Activated CD4-positive, alpha-beta T cell treated with anti-CD3 and anti-CD28 coated beads for 36 hours (primary cell): ENCODE measurements around the gene RPL13. TPM values are rescaled to one million over a fixed set of nuclear protein-coding genes. Genes with fewer than 3 reads are reported as not detected.

Experiments used
- ATAC-seq: fragments of 200-7000 bp; cut with Tn5 transposase; one replicate; pipeline ENCODE4 v1.10.0; 2021; ENCODE audit warnings: mild to moderate bottlenecking, moderate library complexity
- CTCF ChIA-PET: fragments of 350-600 bp; sonication (Branson Sonifier 250); formaldehyde crosslinking; loops from one replicate; lab custom pipeline; 2021; ENCODE audit warnings: antibody characterized with exemption; lab: Charles Lee
- POLR2A ChIA-PET: fragments of 350-600 bp; sonication (Branson Sonifier 250); formaldehyde crosslinking; loops from one replicate; lab custom pipeline; 2021; ENCODE audit warnings: antibody characterized with exemption, inconsistent platforms; lab: Charles Lee
- DNase-seq: peaks from one replicate; pipeline ENCODE4 v3.0.0-alpha.2; 2020
- H3K27ac Mint-ChIP-seq: one replicate; pipeline ENCODE4 v1.8.0; 2021; ENCODE audit warnings: mixed read lengths
- H3K27me3 Mint-ChIP-seq: one replicate; pipeline ENCODE4 v1.8.0; 2021; ENCODE audit warnings: mixed read lengths
- H3K36me3 Mint-ChIP-seq: one replicate; pipeline ENCODE4 v1.8.0; 2021; ENCODE audit warnings: low read depth, mixed read lengths
- H3K4me1 Mint-ChIP-seq: one replicate; pipeline ENCODE4 v1.8.0; 2021; ENCODE audit warnings: mixed read lengths
- H3K4me3 Mint-ChIP-seq: one replicate; pipeline ENCODE4 v1.8.0; 2021; ENCODE audit warnings: mild to moderate bottlenecking, moderate library complexity, mixed read lengths
- H3K9me3 Mint-ChIP-seq: one replicate; pipeline ENCODE4 v1.8.0; 2021; ENCODE audit warnings: low read depth, mixed read lengths
- intact Hi-C, 2 experiments: fragments of 100-400 bp; cut with DNase I in 1 of 2; cut with micrococcal nuclease in 1 of 2; formaldehyde crosslinking; loops; one replicate each; pipeline versions ENCODE4 v1.14.2 to v1.15.1; 2022 to 2024; cut with DNase I, micrococcal nuclease
- total RNA-seq, 2 experiments: library from RNA; stranded (reverse); gene quantifications; one replicate each; pipeline ENCODE4 v1.2.3, GENCODE V29; 2021

The RPL13 gene
- total RNA-seq, 2 experiments from 2014 or later: 2,518 to 3,038 TPM

DNA sequence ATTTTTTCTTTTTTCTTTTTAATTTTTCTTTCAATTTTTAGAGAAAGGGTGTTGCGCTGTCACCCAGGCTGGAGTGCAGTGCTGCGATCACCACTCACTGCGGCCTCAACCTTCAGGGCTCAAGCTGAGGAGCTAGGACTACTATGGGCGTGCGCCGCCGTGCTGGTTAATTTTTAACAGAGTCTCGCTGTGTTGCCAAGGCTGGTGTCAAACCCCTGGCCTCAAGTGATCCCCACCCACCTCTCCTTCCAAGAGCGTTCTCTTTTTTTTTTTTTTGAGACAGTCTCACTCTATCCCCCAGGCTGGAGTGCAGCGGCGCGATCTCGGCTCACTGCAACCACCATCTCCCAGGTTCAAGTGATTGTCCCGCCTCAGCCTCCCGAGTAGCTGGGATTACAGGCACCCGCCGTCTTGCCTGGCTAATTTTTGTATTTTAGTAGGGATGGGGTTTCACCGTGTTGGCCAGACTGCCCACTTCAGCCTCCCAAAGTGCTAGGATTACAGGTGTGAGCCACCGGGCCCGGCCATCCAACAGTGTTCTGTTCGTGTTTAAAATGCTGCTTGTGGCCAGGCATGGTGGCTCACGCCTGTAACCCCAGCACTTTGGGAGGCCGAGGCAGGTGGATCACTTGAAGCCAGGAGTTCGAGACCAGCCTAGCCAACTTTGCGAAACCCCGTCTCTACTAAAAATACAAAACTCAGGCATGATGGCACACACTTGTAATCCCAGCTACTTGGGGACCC lies 14.5 kb upstream of the RPL13 start:
- ChIA-PET CTCF (no interaction called here), POLR2A (no interaction called here)
- Mint-ChIP-seq H3K36me3 (peaks cover 13% of the 10 kb centered on the region), H3K4me3 (no peak overlapping the region), H3K27me3 (no peaks in the 10 kb centered on the region), H3K9me3 (no peaks in the 10 kb centered on the region), H3K27ac (no peak overlapping the region), H3K4me1 (peaks cover 19% of the 10 kb centered on the region)
- intact Hi-C loops: no loop called here
- ATAC-seq (no peak), DNase-seq (no peak)

DNA sequence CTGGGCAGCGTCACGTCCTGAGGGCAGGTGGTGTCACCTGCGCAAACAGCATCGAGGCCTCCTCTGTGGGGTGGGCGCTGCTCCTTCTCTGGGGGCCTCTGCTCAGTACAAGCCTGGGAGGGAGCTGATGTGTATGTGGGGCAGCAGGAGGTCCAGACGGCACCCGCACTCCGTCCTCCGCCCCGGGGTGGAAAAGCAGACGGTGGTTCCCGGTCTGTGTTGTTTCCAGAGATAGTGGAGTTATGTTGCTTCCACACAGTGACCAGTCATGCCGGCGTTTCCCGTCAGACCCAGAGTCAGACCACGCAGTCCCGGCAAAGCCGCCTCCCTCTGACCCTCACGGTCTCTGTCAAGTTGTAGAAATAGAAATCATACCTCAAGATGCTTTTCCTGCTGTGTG lies 13.7 kb upstream of the RPL13 start:
- POLR2A ChIA-PET: no interaction called here
- CTCF ChIA-PET: interaction anchor here (0.5 to 1.1 kb wide), 2 partner anchors 31 to 37 kb away, joined by 3 read pairs; no protein-coding TSS in a partner anchor
- Mint-ChIP-seq H3K4me3 (no peak overlapping the region), H3K4me1 (peaks cover 17% of the 10 kb centered on the region), H3K36me3 (peaks cover 12% of the 10 kb centered on the region), H3K9me3 (no peaks in the 10 kb centered on the region), H3K27me3 (no peaks in the 10 kb centered on the region), H3K27ac (no peak overlapping the region)
- ATAC-seq (no peak), DNase-seq (no peak)
- intact Hi-C loops: no loop called here

DNA sequence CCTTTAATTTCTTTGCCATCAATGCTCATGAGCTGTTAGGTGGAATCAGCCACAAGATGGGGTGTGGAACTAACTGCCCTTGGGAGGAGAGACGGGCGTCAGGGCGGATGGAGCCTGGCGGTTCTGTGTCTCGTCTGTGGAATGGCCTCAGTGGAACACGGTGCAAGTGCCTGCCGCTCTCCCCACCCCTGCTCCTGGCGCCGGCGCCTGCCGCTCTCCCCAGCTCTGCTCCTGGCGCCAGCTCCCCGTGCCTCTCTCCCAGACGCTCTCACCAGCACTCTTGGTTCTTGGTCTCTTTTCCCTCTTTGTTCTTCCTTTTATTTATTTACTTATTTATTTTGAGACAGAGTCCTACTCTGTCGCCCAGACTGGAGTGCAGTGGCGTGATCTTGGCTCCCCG lies 13.2 kb upstream of the RPL13 start:
- ChIA-PET POLR2A (no interaction called here), CTCF (interaction anchor here (0.5 to 1.1 kb wide), 2 partner anchors 30 to 38 kb away, joined by 3 read pairs; no protein-coding TSS in a partner anchor)
- no peaks in the 10 kb centered on the region for H3K27me3 Mint-ChIP-seq
- DNase-seq (no peak), ATAC-seq (no peak)
- peaks cover 12% of the 10 kb centered on the region for H3K36me3 Mint-ChIP-seq
- intact Hi-C loops: no loop called here
- H3K27ac Mint-ChIP-seq: no peak overlapping the region
- peaks cover 17% of the 10 kb centered on the region for H3K4me1 Mint-ChIP-seq
- H3K9me3 Mint-ChIP-seq: no peaks in the 10 kb centered on the region
- H3K4me3 Mint-ChIP-seq: no peak overlapping the region

DNA sequence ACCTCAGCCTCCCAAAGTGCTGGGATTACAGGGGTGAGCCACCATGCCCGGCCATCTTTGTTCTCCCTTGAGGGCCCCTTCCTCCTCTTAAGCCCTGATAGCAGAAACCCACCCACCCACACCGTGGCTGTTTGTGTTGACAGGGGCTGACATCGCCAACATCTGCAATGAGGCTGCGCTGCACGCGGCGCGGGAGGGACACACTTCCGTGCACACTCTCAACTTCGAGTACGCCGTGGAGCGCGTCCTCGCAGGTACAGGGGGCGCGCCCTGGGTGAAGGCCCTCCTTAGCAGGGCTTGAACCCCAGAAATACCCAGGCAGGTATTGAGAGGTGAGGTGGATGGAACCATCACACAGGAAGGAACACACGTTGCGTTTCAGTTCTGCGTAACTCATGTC lies 12.6 kb upstream of the RPL13 start:
- Mint-ChIP-seq H3K4me3 (no peak overlapping the region), H3K27me3 (no peaks in the 10 kb centered on the region), H3K4me1 (peaks cover 17% of the 10 kb centered on the region), H3K27ac (peak overlapping the region; percentile 51), H3K36me3 (peaks cover 13% of the 10 kb centered on the region), H3K9me3 (no peaks in the 10 kb centered on the region)
- ATAC-seq: no peak
- no peak for DNase-seq
- intact Hi-C loops: no loop called here
- ChIA-PET CTCF (interaction anchor here (1.0 kb wide), 1 partner anchor 9 kb away, joined by 3 read pairs; no protein-coding TSS in a partner anchor), POLR2A (no interaction called here)

DNA sequence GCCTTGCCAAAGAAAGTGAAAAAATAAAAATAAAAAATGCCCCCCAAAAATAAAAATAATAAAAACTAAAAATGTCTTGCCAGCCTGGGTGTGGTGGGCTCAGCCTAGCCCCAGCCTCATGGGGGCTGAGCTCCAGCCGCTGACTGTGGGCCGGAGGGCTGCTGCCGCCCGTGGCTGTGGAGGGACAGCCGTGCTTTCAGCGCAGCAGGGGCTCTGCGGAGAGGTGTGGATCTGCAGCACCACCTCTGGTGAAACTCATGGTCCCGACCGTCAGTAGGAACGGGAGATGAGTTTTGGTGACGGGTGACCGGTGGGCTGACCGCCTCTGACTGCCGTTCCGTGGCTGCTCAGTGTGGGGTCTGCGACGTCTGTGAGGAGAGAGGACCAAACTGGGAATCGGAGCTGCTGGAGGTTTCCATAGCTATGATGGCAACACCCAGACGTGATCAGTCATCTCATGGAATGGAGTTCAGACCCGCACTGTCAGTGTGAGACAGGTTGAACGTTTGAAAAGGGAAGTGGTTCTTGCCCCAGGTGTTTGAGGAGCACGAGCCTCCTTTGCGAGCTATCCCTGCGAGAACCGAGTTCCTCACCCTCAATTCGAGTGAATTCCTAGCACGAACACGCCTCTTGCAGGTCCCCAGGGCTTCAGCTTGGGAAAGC lies 12.0 kb upstream of the RPL13 start:
- H3K9me3 Mint-ChIP-seq: no peaks in the 10 kb centered on the region
- ATAC-seq: peak; percentile 31
- DNase-seq: no peak
- H3K27me3 Mint-ChIP-seq: no peaks in the 10 kb centered on the region
- H3K4me1 Mint-ChIP-seq: peaks cover 17% of the 10 kb centered on the region
- intact Hi-C loops: no loop called here
- no peak overlapping the region for H3K4me3 Mint-ChIP-seq
- POLR2A ChIA-PET: interaction anchor here (0.6 kb wide), 1 partner anchor 166 kb away, joined by 5 read pairs; no protein-coding TSS in a partner anchor
- CTCF ChIA-PET: interaction anchor here (1.0 to 1.2 kb wide), 2 partner anchors 8 to 11 kb away, joined by 3 to 4 read pairs; no protein-coding TSS in a partner anchor
- peak overlapping the region; percentile 79 for H3K27ac Mint-ChIP-seq
- H3K36me3 Mint-ChIP-seq: peaks cover 13% of the 10 kb centered on the region

DNA sequence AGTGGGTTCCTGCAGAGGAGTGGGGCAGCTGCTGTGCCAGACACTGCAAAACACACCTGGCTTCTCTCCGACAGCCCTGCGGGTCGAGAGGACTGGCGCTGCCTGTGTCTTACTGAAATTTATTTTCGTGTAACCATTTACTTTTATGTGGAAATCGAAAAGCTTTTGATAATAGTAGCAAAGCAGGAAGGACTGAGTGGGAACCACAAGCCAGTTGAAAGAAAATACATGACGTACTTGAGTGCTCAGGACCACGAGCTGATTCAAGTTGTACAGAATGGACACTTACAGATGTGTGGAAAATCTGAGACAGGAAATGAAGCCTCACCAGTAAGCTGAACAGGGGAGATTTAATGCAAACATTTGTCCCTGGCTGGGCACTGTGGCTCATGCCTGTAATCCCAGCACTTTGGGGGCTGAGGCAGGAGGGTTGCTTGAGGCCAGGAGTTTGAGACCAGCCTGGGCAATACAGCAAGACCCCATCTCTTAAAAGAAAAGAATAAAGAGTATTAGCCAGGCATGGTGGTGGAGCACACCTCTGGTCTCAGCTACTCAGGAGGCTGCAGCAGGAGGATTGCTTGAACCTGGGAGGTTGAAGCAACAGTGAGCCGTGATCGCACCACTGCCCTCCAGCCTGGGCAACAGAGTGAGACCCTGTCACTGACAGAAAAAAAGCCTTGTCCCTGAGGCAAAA lies 11.3 kb upstream of the RPL13 start:
- POLR2A ChIA-PET: no interaction called here
- DNase-seq: no peak
- no peak overlapping the region for H3K4me3 Mint-ChIP-seq
- ATAC-seq: peak; percentile 88
- intact Hi-C loops: no loop called here
- no peaks in the 10 kb centered on the region for H3K27me3 Mint-ChIP-seq
- H3K27ac Mint-ChIP-seq: peak overlapping the region; percentile 79
- H3K36me3 Mint-ChIP-seq: peaks cover 13% of the 10 kb centered on the region
- H3K9me3 Mint-ChIP-seq: no peaks in the 10 kb centered on the region
- CTCF ChIA-PET: interaction anchor here (0.7 to 1.2 kb wide), 5 partner anchors 10 to 152 kb away, joined by 3 to 4 read pairs (median 3); no protein-coding TSS in a partner anchor
- H3K4me1 Mint-ChIP-seq: peaks cover 17% of the 10 kb centered on the region

DNA sequence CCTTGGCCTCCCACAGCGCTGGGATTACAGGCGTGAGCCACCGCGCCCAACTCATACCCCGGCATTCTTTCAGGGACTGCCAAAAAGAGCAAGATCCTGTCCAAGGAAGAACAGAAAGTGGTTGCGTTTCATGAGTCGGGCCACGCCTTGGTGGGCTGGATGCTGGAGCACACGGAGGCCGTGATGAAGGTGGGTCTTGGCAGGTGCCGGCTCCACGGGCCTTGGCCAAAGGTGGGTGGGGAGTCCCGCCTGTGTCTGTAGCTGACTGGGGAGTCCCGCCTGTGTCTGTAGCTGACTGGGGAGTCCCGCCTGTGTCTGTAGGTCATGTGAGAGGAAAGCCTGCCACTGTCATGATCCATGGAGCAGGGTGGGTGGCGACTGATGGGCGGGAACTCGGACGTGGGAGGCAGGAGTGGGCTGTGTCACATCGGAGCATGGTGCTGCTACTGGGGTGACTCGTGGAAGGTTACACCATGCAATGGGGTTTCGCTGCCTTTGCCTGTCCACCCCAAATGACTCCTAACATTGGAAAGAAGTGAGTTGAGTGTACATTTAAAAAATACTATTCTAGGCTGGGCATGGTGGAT lies 10.0 kb upstream of the RPL13 start:
- Mint-ChIP-seq H3K4me3 (no peak overlapping the region), H3K36me3 (peaks cover 15% of the 10 kb centered on the region), H3K4me1 (peaks cover 17% of the 10 kb centered on the region), H3K9me3 (no peaks in the 10 kb centered on the region), H3K27ac (no peak overlapping the region), H3K27me3 (no peaks in the 10 kb centered on the region)
- POLR2A ChIA-PET: no interaction called here
- no peak for ATAC-seq
- intact Hi-C loops: no loop called here
- CTCF ChIA-PET: interaction anchor here (1.2 kb wide), 1 partner anchor 37 kb away, joined by 3 read pairs; no protein-coding TSS in a partner anchor
- DNase-seq: no peak

DNA sequence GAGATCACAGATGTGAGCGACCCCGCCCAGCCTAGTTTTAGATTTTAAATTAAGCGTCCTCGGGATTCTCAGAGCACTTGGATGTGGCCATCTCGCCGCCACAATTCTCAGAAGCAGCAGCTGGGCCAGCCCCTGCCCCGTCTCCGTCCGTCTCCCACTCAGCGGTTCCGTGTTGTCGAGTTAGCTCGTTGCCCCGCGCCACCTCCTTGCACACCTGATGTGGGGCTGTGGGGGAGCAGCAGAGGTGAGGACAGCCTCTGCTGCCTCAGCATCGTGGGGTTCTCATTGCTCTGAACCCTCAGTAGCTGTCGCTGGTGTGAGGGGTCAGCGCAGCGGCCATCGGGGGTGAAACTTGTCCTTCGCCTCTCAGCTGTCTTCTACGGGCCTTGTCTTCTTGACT lies 8.2 kb upstream of the RPL13 start:
- CTCF ChIA-PET: no interaction called here
- peaks cover 20% of the 10 kb centered on the region for H3K4me1 Mint-ChIP-seq
- H3K27me3 Mint-ChIP-seq: no peaks in the 10 kb centered on the region

DNA sequence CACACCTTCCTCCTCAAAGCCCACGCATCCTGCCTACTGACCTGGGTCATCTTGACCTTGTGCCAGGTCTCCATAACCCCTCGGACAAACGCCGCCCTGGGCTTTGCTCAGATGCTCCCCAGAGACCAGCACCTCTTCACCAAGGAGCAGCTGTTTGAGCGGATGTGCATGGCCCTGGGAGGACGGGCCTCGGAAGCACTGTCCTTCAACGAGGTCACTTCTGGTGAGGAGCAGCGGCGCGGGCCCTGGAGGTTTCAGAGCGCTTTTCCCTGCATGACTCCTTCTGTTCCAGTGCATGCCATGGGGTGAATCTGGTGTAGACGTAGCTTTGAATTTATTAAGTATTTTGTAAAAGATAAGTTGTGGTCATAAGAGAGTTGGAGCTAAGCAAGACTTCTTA lies 7.6 kb upstream of the RPL13 start:
- H3K4me3 Mint-ChIP-seq: no peak overlapping the region
- peaks cover 20% of the 10 kb centered on the region for H3K36me3 Mint-ChIP-seq
- CTCF ChIA-PET: interaction anchor here (0.6 kb wide), 1 partner anchor 70 kb away, joined by 3 read pairs; no protein-coding TSS in a partner anchor
- H3K9me3 Mint-ChIP-seq: no peaks in the 10 kb centered on the region
- DNase-seq (no peak), ATAC-seq (no peak)
- no peak overlapping the region for H3K27ac Mint-ChIP-seq
- H3K27me3 Mint-ChIP-seq: no peaks in the 10 kb centered on the region
- peaks cover 23% of the 10 kb centered on the region for H3K4me1 Mint-ChIP-seq
- POLR2A ChIA-PET: no interaction called here
- intact Hi-C loops: no loop called here

More for the DNA sequence above, 8.2 kb upstream of the RPL13 start:
- H3K36me3 Mint-ChIP-seq: peaks cover 17% of the 10 kb centered on the region
- POLR2A ChIA-PET: no interaction called here
- no peak overlapping the region for H3K27ac Mint-ChIP-seq
- DNase-seq (no peak), ATAC-seq (no peak)
- H3K9me3 Mint-ChIP-seq: no peaks in the 10 kb centered on the region
- H3K4me3 Mint-ChIP-seq: no peak overlapping the region
- intact Hi-C loops: no loop called here

DNA sequence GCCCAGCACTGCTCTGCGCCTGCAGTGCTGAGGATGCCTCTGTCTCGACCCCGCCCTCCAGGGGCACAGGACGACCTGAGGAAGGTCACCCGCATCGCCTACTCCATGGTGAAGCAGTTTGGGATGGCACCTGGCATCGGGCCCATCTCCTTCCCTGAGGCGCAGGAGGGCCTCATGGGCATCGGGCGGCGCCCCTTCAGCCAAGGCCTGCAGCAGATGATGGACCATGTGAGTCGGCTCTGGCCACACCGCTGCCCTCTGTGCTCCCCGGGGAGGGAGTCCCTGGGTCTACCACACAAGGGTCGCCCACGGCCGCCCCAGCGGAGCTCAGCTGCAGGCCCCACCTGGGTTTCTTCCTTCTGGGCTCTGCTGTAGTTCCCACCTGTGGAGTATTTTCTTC lies 6.7 kb upstream of the RPL13 start:
- H3K9me3 Mint-ChIP-seq: no peaks in the 10 kb centered on the region
- no peak for DNase-seq
- H3K27me3 Mint-ChIP-seq: no peaks in the 10 kb centered on the region
- CTCF ChIA-PET: interaction anchor here (0.6 kb wide), 1 partner anchor 69 kb away, joined by 3 read pairs; no protein-coding TSS in a partner anchor
- no peak for ATAC-seq
- H3K4me1 Mint-ChIP-seq: peaks cover 18% of the 10 kb centered on the region
- no peak overlapping the region for H3K4me3 Mint-ChIP-seq
- H3K36me3 Mint-ChIP-seq: peaks cover 15% of the 10 kb centered on the region
- H3K27ac Mint-ChIP-seq: no peak overlapping the region
- intact Hi-C loops: no loop called here
- POLR2A ChIA-PET: no interaction called here

DNA sequence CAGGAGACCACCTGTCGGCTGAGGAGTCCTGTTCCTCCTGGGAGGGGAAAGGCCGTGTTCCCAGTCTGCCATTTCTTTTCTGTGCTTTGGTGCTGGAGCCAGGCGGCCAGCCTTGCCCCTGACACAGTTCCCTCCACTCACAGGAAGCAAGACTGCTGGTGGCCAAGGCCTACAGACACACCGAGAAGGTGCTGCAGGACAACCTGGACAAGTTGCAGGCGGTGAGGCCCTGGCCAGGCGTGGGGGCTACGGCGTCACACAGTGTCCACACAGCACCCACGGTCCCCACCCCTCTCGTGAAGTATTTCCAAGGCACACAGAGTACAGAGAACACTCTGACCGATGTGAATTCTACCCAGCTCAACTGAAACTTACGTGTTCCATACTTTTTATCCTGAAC lies 6.1 kb upstream of the RPL13 start:
- ATAC-seq (no peak), DNase-seq (no peak)
- H3K4me1 Mint-ChIP-seq: peaks cover 12% of the 10 kb centered on the region
- intact Hi-C loops: no loop called here
- no peak overlapping the region for H3K27ac Mint-ChIP-seq
- H3K36me3 Mint-ChIP-seq: peaks cover 15% of the 10 kb centered on the region
- no peaks in the 10 kb centered on the region for H3K9me3 Mint-ChIP-seq
- H3K4me3 Mint-ChIP-seq: no peak overlapping the region
- POLR2A ChIA-PET: no interaction called here
- CTCF ChIA-PET: no interaction called here
- no peaks in the 10 kb centered on the region for H3K27me3 Mint-ChIP-seq
